T-helper 2 cell treated with Interferon-gamma antibody and Interleukin-4, amounts not matched to agents 100 ng/mL and 5 ng/mL, for 36 hours (primary cell): ENCODE results near the gene ARHGAP42. TPM values are rescaled to one million over a fixed set of nuclear protein-coding genes. Genes with fewer than 3 reads are reported as not detected.

Source experiments
- intact Hi-C: fragments of 100-400 bp; cut with micrococcal nuclease; formaldehyde crosslinking; loops from one replicate; pipeline ENCODE4 v1.15.1; 2023
- total RNA-seq: library from RNA; stranded (reverse); gene quantifications from 2 replicates; pipeline ENCODE4 v1.2.3, GENCODE V29; 2022

ARHGAP42 gene
- total RNA-seq, 1 donor from 2014 or later: 0.16 TPM

GRCh38 chr11:100905684-100906083, 218.6 kb downstream of the ARHGAP42 start:
- intact Hi-C loops: no loop called here

GRCh38 chr11:100908746-100909145, 221.7 kb downstream of the ARHGAP42 start:
- intact Hi-C loops: no loop called here

DNA sequence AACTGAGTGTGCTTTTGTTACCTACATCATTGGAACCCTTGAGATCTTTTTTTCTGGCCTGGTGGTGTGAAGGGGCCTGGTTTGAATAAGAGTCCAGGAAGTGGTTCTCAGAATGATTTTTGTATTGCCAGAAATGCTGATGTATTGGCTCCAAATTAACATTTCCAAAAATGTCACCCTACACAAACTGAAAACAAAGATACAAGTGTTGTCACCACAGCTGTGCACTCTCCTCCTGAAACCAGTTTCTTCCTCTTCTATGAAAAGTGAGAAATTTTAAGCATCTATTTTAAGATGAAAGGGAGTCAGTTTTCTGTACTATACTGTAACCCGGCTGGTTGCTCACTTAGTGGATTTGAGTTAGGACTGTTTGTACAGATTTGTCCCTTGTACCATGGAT, 223.7 kb downstream of the ARHGAP42 start:
- intact Hi-C loops: no loop called here

DNA sequence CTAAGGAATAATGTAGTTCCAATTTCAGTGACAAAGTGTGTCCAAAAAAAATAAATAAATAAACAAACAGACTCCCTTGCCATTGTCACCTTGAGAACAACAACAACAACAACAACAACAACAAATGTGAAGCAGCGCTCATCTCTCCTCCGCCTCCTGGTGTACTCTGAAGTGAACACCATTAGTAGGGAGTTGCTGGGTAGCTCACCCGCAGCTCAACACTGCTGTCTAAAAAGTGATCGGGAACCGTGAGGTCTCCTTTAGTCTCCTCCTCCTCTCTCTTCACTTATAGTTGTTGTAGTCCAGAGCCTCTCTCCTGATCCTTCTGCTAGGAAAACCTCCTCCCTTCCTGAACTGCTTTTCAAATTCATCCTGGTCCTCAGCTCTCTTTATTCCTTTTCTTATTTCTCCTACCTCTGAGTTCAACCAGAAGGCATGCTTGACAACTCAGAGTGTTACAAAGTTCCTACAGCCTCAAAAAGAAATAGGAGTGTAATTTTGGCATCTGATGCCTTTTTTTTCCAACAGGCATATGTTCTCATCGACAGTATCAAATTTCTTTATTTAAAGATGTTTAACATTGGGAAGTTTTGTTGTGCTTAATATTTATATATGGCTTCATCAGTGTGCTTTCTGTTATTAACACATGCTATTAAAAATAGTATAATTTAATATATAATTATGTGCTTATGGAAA, 227.5 kb downstream of the ARHGAP42 start:
- intact Hi-C loops: no loop called here

- intact Hi-C loops: no loop called here
Observed at GRCh38 chr11:100918551-100919500, 231.7 kb downstream of the ARHGAP42 start.

- intact Hi-C loops: no loop called here
Observed at GRCh38 chr11:100920593-100920992, 233.5 kb downstream of the ARHGAP42 start.

- intact Hi-C loops: no loop called here
Observed at GRCh38 chr11:100922121-100922520, 235.0 kb downstream of the ARHGAP42 start.

DNA sequence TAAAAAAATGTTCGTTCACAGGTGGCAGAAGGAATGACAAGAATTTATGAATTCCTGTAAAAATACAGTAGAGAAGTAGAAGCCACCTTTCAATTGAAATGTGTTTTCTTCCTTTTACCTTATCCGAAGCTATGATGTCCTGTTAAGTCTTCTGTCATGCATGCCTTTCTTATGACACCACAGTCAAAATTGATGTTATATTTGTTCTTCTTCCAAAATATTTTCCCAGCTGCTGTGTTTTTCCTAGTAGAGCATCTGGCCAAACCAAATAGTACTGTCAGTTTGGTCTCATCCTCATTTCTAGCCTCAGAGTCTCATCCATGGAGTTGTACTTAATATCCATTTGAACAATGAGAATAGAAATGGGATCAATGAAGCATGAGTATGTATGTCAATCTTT, 236.5 kb downstream of the ARHGAP42 start:
- intact Hi-C loops: no loop called here

GRCh38 chr11:100925935-100926334, 238.8 kb downstream of the ARHGAP42 start:
- intact Hi-C loops: no loop called here

DNA sequence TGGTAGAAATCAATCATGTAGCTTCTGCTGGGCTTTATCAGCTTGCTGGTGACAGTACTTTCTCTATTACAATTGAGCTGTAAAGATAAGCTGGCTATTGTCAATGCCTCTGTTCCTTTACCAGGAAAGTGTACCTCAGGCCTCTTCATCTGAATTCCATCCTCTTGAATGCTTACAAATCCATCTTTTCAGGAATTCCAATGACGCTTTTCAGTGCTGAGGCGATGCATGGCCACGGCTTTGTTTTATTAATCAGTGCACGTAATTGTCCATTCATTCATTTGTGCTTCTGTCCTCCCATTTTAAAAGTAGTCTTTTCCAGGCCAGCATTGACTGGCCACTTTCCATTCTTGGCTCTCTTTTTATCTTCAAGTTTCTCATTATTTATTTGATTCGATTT, 240.5 kb downstream of the ARHGAP42 start:
- intact Hi-C loops: no loop called here

- intact Hi-C loops: no loop called here
Observed at GRCh38 chr11:100928426-100928825, 241.3 kb downstream of the ARHGAP42 start.

DNA sequence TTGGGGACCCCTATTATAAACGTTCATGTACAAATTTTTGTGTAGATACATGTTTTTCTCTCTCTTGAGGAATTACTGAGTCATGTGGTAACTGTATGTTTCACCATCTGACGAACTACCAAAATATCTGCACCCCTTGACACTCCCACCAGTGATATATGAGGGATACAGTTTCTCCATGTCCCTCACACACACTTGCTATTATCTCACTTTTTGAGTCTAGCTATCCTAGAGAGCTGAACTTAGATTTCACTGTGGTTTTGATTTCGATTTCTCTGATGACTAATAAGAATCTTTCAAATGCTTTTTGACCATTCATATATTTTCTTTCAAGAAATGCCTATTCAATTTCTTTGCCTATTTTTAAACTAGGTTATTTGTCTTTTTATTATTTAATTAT, 242.3 kb downstream of the ARHGAP42 start:
- intact Hi-C loops: no loop called here

GRCh38 chr11:100930185-100930778, 243.2 kb downstream of the ARHGAP42 start:
- intact Hi-C loops: loop anchor here (1.0 to 5.0 kb wide), 2 partner anchors 248 to 354 kb away; no protein-coding TSS in a partner anchor

DNA sequence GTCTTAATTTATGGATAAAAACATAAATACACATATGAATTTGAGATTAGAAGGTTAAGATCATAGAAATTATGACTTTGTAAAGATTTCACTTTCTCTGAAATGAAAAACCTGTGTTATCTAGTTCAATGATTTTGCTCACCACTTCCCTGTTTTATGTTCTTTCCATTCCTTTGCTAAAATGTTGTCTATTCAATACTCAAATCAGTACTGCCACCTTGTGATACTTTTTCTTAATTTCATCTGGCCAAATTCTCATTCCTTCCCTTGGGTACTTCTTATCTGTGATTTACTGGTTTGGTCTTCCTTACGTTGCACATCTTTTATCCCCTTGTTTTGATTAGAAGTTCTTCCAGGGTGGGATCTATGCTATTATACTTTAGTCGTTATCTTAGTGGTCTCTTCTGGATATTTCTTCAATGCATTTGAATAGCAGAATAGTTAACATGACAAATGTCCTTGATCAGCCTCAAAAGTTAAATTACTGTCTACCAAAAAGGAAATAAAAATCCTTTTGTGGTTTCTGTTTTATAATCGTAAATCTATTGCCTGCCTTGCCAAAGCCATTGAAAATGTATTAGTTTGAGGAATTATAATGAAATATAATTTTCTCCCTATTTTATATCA, 245.5 kb downstream of the ARHGAP42 start:
- intact Hi-C loops: loop anchor here (5.0 kb wide), 1 partner anchor 250 kb away; no protein-coding TSS in a partner anchor

DNA sequence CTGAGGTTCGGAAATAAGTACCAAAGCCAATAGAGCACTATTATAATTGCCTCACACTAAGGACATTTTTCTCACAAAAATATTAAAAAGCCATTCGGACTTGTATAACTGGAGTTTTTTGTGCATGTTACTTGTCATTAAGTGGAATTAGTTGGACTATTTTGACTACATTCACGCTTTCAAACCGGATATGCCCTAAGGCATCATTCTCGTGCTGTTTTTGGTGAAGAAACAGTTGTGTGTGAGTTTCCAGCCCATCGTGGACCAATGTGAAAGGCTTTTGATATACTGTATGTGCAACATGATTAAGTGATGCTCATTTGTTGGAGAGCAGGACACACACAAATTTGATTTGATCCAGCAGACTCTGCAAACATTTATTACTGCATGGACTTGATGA, 249.7 kb downstream of the ARHGAP42 start:
- intact Hi-C loops: no loop called here

DNA sequence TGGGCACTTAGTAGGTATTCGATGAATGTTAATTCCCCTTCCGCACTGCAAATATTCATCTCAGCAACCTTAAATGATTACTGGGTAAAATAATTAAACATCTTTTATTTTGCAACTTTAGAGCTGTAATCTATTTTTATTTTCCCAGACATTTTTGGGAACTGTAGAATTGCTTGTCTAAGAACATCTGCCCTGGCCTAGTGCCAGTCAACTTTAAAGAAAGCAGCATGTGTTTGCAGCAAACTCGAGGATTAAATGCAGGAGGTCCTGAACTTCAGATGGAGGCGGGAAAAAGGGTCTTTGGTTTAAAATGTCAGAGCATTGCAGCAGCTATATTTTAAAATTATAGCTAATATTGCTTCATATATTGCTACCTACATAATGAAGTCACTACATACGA, 252.5 kb downstream of the ARHGAP42 start:
- intact Hi-C loops: no loop called here

DNA sequence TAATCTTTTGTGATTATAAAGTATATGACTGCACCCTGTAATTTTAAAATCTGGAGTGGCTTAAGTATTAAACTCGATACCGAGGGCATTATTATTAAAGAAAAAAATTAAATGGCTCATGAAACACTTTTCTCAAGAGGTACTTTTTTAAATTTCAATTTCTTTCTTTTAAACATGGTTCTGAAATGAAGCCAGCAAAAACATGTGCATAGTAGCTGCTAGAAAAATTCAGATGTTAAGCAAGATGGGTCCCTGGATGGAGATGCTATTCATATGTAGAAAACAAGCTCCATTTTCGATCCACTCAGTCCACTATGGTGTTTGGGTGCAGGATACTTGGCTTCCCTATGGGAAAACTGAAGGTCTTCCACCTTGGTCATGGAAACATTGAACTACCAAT, 253.0 kb downstream of the ARHGAP42 start:
- intact Hi-C loops: no loop called here

DNA sequence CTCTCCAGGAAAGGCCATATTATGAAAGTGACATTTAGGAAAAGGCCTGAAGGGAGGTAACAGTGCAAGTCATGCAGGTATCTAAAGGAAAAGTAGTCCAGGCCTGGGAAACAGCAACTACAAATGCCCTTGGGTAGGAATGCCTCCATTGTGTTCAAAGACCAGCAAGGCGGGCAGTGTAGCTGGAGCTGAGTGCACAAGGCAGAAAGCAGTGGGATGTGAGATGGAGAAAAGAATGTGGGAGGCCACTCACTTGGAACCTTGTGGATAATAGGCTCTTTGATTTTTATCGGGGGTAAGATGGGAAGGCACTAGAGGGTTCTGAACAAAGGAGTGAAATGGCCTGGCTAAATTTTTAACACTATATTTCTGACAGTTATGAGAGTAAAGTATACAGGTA, 253.9 kb downstream of the ARHGAP42 start:
- intact Hi-C loops: no loop called here

DNA sequence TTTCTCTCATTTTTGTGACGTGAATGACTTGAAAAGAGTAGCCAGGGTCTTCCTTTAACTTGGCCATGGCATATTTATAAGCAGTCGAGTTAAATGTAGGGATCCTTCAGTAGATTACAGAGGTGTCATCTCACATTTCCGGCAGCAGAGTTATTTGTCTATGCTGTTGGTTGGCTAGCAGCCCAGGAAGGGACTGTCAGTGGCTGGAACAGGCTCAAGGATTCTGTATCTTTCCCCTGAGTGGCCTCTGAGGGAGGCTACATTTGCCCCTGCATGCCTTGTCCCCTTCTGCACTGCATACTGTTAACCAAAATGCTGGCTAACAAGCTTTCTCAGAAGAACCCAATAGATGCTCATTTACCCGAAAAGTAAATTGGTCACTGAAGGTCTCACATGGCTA, 254.9 kb downstream of the ARHGAP42 start:
- intact Hi-C loops: no loop called here

GRCh38 chr11:100948936-100949335, 261.8 kb downstream of the ARHGAP42 start:
- intact Hi-C loops: no loop called here

GRCh38 chr11:100949443-100949842, 262.4 kb downstream of the ARHGAP42 start:
- intact Hi-C loops: no loop called here

DNA sequence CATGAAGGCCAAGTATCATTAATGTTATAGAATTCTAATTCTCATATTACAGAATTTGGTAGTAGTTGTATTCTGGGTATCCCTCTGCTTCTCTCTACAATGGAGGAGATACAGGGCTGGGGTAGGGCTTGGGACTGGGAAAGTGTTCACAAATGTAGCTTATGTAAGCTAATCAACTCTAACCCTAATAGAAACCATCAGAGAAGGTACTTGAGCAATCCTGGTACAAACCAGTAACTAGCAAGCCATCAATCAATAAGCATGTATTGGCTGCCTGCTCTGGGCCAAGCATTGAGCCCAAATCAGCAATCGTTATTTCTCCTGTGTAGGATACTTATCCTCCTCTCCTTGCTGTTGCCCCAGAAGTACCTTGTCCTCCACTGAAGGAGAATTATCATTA, 268.2 kb downstream of the ARHGAP42 start:
- intact Hi-C loops: no loop called here
